Lower leg skin (tissue), 3 donors: ENCODE results near the gene HSP90B1.

Experiments used
- CTCF ChIP-seq, 3 donors: fragments of 450-650 bp; IDR thresholded peaks; one replicate each; pipeline ENCODE4 v1.5.1; 2016; ENCODE audit warnings: antibody characterized with exemption in 3 of 3, mild to moderate bottlenecking in 3 of 3, moderate library complexity in 2 of 3
- POLR2A ChIP-seq, 2 donors: fragments of 450-650 bp; IDR thresholded peaks; one replicate each; pipeline ENCODE4 v1.6.1; 2016 to 2017; ENCODE audit warnings: antibody characterized with exemption in 2 of 2, mild to moderate bottlenecking in 1 of 2, moderate library complexity in 1 of 2

- TF ChIP-seq CTCF (IDR thresholded peaks at IDR 0.05) (no peak), POLR2A (IDR thresholded peaks at IDR 0.05) (no peak)
These were observed 995 bp upstream of the HSP90B1 start for GRCh38 chr12:103929046-103929783.
